SK-N-SH (cell line): ENCODE measurements around the gene DNAH7.
"Not testable (repeated sequence)": the region's sequence is repeated elsewhere in the genome, so short reads cannot be mapped to it uniquely, and the experiment has no call there.

Experiments
- EP300 ChIP-seq, 2 experiments: IDR thresholded peaks; 2 replicates each; pipeline versions ENCODE4 v1.4.0 to v1.6.1; 2012; ENCODE audit warnings: borderline replicate concordance in 1 of 2, low read depth in 1 of 2, low read length in 1 of 2
- TAF1 ChIP-seq: IDR thresholded peaks from 2 replicates; pipeline ENCODE4 v1.6.1; 2012; ENCODE audit warnings: low read depth, mild to moderate bottlenecking, low read length, moderate library complexity, borderline replicate concordance
- TF ChIP-seq, protein P1 (sequence below): fragments of 200-600 bp; sonication (generic); IDR thresholded peaks from 2 replicates; pipeline ENCODE4 v1.6.1; 2017; ENCODE audit warnings: antibody characterized with exemption, mild to moderate bottlenecking, moderate library complexity

GRCh38 chr2:196089448-196089847 lies 20.8 kb upstream of the DNAH7 start:
- TF ChIP-seq, protein P1, sequence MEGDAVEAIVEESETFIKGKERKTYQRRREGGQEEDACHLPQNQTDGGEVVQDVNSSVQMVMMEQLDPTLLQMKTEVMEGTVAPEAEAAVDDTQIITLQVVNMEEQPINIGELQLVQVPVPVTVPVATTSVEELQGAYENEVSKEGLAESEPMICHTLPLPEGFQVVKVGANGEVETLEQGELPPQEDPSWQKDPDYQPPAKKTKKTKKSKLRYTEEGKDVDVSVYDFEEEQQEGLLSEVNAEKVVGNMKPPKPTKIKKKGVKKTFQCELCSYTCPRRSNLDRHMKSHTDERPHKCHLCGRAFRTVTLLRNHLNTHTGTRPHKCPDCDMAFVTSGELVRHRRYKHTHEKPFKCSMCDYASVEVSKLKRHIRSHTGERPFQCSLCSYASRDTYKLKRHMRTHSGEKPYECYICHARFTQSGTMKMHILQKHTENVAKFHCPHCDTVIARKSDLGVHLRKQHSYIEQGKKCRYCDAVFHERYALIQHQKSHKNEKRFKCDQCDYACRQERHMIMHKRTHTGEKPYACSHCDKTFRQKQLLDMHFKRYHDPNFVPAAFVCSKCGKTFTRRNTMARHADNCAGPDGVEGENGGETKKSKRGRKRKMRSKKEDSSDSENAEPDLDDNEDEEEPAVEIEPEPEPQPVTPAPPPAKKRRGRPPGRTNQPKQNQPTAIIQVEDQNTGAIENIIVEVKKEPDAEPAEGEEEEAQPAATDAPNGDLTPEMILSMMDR = not testable (repeated sequence)
- TF ChIP-seq EP300 (IDR thresholded peaks at IDR 0.05; ENCODE audit: borderline replicate concordance in 1 of 2, low read depth in 1 of 2, low read length in 1 of 2); TAF1: not testable (repeated sequence)
